Erythroblast (primary cell): ENCODE data around the gene CA12.

Experiments used
- DNase-seq, 2 experiments: peaks; one replicate each; lab custom pipeline; 2025; lab: John Stamatoyannopoulos, UW
- GATA1 ChIP-seq: IDR thresholded peaks from 2 replicates; pipeline ENCODE4 v1.6.1; 2011; ENCODE audit warnings: low read depth, mild to moderate bottlenecking, control low read depth, low read length, moderate library complexity
- POLR2A ChIP-seq: IDR thresholded peaks from 2 replicates; pipeline ENCODE4 v1.6.1; 2011; ENCODE audit warnings: mild to moderate bottlenecking, low read length

Gene CA12

GRCh38 chr15:63408524-63408923, 26.9 kb upstream of the CA12 start:
- no peak for TF ChIP-seq GATA1
- TF ChIP-seq POLR2A = no peak
- no peak for DNase-seq

GRCh38 chr15:63407612-63408011, 26.0 kb upstream of the CA12 start:
- TF ChIP-seq GATA1 (no peak), POLR2A (no peak)
- no peak for DNase-seq

- DNase-seq = no peak
- no peak for TF ChIP-seq GATA1
- TF ChIP-seq POLR2A = no peak
These were observed 24.2 kb upstream of the CA12 start for GRCh38 chr15:63405683-63406390.

- TF ChIP-seq GATA1 (no peak), POLR2A (no peak)
- DNase-seq = no peak
These were observed 23.5 kb upstream of the CA12 start for GRCh38 chr15:63405159-63405558.

GRCh38 chr15:63403254-63403945, 21.8 kb upstream of the CA12 start:
- no peak for DNase-seq
- TF ChIP-seq GATA1 (no peak), POLR2A (no peak)

- DNase-seq = peak; percentile 37 to 61
- TF ChIP-seq GATA1 (no peak), POLR2A (no peak)
These were observed 21.0 kb upstream of the CA12 start for GRCh38 chr15:63402498-63403253.

GRCh38 chr15:63401714-63402497, 20.3 kb upstream of the CA12 start:
- TF ChIP-seq POLR2A (no peak), GATA1 (no peak)
- peak; percentile 19 to 53 for DNase-seq

GRCh38 chr15:63401078-63401477, 19.4 kb upstream of the CA12 start:
- no peak for TF ChIP-seq GATA1
- no peak for TF ChIP-seq POLR2A
- DNase-seq = no peak

GRCh38 chr15:63398456-63398855, 16.8 kb upstream of the CA12 start:
- DNase-seq = no peak

GRCh38 chr15:63396152-63396928, 14.7 kb upstream of the CA12 start:
- TF ChIP-seq GATA1 = no peak
- no peak for TF ChIP-seq POLR2A
- DNase-seq = no peak

More at GRCh38 chr15:63398456-63398855, 16.8 kb upstream of the CA12 start:
- TF ChIP-seq POLR2A = no peak
- TF ChIP-seq GATA1 = no peak

- DNase-seq = peak; percentile 28 to 32
- TF ChIP-seq GATA1 (no peak), POLR2A (no peak)
These were observed 14.1 kb upstream of the CA12 start for GRCh38 chr15:63395730-63396151.

- TF ChIP-seq POLR2A (no peak), GATA1 (no peak)
- peak; percentile 12 to 17 for DNase-seq
These were observed 10.8 kb upstream of the CA12 start for GRCh38 chr15:63392361-63393009.

- no peak for TF ChIP-seq GATA1
- TF ChIP-seq POLR2A = no peak
- no peak for DNase-seq
These were observed 10.2 kb upstream of the CA12 start for GRCh38 chr15:63391669-63392360.
